Medulla oblongata (tissue), 1 donor: Measurements from ENCODE around the gene OTOP3.
"Not testable (repeated sequence)": the region's sequence is repeated elsewhere in the genome, so short reads cannot be mapped to it uniquely, and the experiment has no call there.

ENCODE experiments used
- DNase-seq: peaks from one replicate; pipeline ENCODE4 v3.0.0-alpha.2; 2015; ENCODE audit errors: extremely low spot score

Gene OTOP3

DNA sequence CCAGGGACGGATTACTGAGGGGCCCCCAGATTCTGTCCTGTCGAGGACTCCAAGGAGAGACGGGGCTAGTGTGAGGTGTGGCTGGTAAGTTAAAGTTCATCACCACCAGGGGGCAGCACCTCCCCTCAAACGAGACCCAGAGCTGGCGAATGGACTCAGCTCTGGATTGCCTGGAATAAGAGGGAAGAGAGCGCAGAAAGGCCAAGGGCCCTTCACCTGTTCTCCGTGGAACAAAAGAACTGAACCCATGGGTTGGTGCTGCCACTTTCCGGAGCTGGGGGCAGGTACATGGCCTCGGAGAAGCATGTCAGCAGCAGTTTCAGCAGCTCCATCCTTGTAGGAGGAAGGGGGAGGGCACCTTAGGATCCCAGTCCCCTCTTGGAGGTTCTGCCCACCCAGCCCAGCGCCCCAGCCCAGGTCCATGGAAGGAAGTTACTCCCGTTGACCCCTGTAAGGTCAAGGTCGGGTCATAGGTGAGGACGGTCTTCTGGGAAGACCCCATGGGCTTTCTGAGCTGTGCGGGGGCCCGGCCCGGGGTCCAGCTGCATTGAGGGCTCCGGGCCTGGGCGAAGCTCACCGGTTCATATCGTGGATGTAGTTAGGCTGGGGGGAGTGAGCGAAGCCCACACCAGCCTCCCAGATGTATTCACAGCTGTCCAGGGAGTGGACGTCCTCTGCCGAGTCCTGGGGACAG, 26.1 kb downstream of the OTOP3 start:
- DNase-seq, result peak; percentile 95

DNA sequence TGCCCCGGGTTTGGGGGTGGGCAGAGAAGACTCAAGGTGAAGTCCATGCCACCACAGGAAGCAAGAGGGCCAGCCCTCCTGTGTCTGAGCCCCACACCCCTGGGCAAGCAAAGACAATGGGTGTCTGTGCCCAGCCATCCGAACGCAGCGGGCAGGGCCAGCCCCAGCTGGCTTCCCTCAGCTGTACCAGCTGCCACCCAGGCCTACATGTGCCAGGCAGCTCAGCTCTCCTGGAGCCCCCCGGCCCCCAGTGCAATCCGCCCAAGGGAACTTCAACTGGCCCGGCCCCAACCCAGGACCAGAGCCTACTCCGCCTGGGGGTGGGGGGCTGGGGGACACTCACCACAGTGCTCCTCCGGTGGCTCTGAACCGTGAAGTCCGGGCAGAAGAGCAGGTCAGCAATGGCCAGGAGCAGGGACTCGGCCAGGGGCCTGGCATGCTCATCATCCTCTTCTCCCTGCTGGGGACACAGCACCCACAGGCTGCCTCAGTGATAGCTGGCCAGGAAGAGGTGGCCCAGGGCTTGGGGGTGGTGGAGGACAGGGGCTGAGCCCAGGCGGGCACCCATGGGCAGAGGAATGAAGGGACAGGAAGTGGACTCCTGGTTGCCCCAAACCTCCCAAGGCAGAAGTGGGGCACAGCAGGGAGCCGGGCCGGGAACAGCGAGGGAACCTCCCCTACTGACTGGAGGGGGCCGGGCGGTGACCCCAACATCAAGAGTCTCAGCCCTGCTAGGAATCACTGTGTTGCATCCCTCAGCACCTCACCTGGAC, 27.1 kb downstream of the OTOP3 start:
- peak; percentile 81 for DNase-seq

DNA sequence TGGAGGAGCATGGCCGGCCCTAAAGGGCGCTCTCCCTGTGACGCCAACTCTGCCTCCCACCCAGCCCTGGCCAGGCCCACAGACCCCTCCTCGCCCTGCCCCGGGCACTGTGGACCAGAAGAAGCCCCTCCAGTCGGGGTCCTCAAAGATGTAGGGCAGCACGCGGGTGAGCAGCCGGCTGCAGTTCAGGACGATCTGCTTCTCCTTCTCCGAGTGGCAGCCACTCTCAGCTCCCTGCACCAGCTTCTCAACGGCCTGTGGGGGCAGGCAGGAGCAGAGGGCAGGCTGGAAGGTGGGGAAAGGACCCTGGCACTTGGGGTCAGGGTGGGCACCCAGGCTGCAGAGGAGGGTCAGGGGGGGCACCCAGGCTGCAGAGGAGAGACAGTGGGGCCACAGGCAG, 28.0 kb downstream of the OTOP3 start:
- DNase-seq, result no peak

DNA sequence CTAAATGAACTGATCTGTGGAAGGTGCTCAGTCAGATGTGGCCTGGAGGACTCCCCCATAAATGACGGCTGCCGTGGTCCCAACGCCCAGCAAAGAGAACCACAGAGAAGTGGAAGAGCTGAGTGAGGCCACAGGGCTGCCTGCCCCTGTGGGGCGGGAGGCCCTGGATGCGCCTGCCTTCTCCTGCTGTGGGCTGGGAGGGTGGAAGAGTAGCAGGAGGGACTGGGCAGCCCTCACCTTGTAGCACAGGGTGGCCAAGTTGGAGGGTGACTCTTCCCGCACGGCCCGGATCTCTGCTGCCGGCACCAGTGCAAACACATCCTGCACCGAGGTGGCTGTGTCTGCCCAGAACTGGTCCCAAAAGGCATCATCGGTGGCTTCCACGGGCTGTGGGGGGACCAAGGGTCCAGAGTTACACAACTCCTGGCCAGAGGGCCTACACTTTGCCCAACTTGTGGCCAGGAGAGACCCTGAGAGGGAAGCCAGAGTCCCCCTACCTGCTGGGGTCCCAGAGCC, 28.6 kb downstream of the OTOP3 start:
- no peak for DNase-seq

DNA sequence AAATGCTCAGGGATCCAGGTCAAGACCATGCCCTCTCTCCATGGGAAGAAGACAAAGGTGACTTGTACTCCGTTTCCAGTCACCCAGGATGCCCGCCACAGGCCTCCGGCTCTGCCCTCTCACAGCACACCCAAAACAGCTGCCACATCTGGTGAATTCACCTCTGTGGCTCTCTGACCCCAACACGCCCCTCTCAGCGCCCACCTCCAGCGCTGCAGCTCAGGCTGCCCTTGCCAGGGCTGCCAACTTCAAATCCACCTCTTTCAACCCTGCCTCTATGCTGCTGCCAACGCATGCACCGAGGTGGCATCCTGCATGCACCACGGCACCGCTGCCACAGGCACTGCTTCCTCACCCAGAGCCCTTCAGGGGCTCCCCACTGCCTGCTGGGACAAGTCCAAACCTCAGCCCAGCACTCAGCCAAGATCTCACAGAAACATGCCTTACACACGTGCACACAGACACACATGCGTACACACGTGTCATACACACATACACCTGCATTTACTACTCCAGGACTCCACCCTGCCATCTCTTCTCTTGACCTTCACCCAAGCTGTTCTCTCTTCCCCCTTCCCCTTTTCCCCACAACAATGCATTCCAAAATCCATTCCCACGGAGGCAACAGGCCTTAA, 29.4 kb downstream of the OTOP3 start:
- no peak for DNase-seq

DNA sequence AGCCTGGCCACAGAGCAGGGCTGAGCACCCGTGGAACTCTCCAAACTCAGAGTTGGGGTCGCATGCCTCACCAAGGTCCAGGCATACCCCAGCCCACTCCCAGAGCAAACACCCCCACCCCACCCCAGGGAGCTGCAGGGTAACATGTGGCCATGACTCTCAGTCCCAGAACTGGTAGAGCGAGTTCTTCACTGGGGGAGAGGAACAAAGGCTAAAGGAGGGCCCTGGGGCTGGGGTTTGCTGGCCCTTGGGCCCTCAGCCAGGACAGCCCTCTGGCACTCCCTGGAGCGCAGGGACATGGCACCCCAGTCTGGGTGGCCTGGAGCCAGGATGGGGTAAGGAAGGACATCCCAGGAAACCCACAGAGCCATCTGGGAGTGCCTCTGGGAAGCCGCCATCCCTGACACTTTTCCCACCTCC, 32.7 kb downstream of the OTOP3 start:
- no peak for DNase-seq

DNA sequence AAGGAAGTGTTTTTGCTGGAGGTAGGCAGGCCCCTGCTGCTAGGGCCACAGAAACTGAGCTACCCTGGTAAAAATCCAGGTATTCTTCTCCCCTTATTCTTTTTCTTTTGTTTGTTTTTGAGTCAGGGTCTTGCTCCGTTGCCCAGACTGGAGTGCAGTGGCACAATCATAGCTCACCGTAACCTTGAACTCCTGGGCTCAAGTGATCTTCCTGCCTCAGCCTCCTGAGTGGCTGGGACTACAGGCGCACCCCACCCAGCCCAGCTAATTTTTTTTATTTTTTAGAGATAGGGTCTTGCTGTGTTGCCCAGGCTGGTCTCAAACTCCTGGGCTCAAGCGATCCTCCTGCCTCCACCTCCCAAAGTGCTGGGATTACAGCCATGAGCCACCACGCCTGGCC, 33.8 kb downstream of the OTOP3 start:
- not testable (repeated sequence) for DNase-seq

DNA sequence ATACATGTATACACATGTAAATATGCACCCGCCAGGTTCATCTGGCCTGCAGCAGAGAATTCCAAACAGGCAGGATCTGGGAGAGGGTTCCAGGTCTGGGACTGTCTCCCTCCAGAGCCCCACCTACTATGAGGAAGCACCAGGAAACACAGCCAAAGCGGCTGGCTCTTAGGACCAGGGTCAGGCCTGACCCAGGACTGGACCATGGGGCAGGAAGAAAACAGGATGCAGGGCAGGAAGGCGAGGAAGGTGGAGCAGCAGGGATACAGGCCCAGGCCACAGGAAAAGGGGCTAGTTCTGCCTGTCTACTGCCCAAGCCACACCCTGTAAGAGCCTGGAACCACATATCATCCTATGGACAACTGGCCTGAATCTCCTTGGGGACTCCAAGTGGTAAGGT, 34.7 kb downstream of the OTOP3 start:
- DNase-seq, result no peak

DNA sequence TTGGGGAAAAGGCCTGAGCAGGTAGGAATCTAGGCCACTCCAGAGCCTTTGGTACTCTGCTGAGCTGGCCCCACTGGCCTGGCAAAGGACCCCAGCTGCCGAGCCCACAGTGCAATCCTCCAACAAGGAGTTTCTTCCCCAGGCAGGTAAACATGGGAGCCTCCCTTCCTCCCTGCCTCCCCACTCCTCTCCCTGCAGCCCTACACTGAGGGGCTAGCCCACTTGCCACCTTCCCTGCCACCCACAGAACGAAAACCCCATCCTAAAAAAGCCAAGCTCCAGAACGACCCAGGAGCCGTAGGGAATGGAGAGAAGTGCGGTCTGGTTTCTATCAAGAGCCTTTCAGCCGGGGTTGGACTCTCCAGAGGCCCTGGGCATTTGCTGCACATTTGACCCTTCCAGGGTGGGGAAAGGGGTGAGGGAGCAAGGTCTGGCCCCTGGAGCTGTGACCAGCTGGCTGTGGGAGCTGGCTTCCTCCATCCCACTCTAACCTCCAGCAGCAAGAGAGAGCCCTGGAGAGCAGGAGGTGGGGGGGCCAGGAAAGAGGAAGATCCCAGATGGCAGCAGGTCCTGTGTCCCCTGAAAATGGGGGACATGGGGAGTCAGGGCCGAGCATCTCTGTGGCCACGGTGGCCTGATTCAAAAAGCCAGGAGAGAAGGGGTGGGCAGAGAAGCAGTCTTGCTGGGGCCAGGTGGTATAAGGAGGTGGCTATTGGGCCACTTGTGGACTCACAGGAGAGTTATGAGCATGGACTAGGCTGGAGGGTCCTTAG, 35.6 kb downstream of the OTOP3 start:
- no peak for DNase-seq

DNA sequence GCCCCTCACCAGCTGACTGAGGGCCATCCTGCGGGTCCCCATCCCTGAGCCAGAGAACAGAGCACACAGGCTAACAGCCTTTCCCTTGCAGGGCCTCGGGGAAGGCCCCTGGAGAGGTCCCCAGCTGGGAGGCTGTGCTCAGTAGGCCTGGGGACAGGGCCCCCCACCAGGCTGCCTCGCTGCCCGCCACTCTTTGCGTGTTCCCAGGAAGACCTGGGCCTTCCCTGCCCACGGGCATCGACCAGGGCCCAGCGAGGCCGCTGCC, 36.1 kb downstream of the OTOP3 start:
- no peak for DNase-seq

DNA sequence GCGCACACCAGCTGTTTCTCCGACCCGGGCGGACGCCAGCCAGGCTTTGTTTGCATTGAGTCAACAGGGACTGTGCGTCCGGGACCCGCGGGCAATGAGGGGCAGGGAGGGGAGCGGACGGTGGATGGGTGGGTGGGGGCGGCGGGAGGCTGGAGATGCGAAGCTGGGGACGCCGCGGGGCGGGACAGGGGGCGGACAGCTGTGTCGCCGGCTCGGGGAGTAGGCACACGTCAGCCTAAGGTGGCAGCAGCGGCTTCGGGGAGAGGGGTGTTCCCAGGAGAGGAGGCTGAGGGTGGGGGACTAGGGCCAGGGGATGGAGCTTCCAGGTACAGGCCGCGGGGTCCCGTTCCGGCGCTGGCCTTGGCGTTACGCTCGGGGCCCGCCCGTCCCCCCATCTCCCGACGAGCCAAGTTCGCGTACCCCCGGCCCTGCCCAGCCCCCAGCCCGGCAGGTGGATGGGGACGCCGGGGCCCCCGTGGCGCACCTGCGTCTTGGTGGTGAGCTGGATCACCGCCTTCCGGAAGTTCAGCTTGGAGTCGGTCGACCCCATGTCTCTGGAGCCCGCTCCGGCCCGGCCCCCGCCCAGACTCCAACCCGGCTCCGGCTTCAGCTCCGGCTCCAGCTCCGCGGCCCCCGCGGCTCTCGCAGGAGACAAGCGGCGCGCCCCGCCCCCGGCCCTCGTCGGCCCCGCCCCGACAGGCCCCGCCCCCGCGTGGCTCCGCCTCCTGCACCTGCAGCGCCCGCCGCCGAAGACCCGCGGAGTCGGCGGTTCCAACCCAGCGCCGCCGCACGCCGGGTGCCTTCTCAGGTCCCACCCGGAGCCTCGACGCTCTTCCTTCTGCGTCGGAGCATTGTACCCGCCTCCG, 36.6 kb downstream of the OTOP3 start, which contains the start of gene HID1:
TSS of gene HID1 (minus strand) at position 653 of the 866 bp plus-strand sequence. CDS start at position 550, 103 bp downstream.
- peak; percentile 51 for DNase-seq

DNA sequence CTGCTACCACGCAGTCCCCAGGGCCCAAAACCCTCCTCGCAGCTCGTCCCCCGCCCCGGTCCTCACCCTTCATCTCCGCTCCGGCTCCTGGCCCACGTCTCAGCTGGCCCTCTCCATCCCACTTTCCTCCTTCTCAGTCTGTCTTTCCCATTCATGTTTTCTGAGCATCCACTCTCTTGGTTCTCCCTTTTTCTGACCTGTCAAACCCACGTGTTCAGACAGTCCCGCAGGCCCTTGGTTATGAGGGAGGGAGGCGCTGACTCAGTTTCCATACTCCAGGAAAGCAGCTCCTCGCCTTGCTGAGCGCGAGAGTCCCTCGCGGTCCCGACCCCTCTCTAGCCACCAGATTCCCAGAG, 37.3 kb downstream of the OTOP3 start:
- no peak for DNase-seq

DNA sequence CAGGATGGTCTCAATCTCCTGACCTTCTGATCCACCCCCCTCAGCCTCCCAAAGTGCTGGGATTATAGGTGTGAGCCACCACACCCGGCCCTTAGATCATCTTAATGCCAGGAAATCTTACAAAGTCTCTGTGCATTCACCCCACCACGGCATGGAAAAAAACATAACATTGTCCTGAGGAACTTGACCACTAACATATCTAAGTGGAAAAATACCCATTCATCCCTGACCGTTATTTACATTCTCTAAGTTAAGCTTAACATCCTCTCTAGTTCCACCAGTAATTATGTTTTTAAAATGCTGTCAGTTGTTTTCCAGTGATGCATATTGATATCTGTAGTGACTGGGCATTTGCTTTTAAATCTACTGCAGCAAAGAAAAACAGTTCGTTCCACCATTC, 40.2 kb downstream of the OTOP3 start:
- no peak for DNase-seq

DNA sequence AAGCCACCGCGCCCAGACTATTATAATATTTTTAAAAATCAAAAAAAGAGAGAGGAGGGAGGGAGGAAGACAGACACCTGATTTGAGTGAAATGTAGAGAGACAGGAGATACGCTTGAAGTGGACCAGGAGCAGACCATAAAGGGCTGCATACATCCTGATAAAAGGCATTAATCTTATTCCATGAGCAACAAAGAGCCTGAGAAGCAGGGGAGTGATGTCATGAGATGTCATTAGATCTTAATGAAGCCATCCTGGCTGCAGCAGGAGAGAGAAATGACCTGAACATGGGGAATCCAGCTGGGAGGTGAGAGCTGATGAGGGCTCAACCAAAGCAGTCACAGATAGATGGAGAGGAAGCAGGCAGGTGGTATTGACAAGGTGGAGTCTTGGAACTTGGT, 42.1 kb downstream of the OTOP3 start:
- no peak for DNase-seq

DNA sequence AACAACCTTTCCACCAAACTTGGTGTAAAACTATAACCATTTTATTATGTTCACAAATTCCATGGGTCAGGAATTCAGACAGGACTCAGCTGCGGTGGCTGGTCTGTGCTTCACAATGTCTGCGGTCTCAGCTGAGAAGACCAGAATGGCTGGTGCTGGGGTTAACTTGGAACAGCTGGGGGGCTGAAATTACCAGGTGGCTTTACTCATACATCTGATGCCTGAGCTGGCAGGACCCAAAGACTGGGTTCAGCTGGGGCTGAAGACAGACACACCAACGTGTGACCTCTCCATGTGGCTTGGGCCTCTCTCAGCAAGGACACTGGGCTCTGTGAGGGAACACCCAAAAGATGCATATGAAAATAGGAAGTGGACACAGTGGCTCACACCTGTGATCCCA, 42.5 kb downstream of the OTOP3 start:
- DNase-seq, result no peak

DNA sequence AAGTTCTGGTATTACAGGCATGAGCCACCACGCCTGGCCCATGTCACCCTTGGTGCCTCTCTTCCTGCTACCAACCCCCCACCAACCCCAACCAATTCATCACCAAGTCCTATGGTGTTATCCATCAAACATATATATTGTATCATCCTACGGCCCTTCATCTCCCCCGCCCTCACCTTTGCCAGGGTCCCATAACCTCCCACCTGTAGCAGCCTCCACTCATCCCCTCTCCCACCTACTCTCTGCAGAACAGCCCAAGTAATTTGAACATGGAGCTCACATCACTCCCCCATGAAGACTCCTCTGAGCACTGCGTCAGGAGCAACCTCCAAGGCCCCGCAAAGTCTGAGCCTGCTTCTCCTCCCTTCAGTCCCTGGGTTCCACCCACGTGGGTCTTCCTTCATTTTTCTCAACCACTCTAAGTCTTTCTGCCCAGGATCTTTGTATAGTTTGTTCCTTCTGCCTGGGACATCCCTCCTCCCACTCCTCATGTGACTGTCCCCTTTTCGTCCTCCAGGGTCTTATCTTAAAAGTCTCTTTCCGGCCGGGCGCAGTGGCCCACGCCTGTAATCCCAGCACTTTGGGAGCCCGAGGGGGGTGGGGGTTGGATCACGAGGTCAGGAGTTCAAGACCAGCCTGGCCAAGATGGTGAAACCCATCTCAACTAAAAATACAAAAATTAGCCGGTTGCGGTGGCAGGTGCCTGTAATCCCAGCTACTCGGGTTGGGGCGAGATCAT, 43.9 kb downstream of the OTOP3 start:
- DNase-seq, result no peak

DNA sequence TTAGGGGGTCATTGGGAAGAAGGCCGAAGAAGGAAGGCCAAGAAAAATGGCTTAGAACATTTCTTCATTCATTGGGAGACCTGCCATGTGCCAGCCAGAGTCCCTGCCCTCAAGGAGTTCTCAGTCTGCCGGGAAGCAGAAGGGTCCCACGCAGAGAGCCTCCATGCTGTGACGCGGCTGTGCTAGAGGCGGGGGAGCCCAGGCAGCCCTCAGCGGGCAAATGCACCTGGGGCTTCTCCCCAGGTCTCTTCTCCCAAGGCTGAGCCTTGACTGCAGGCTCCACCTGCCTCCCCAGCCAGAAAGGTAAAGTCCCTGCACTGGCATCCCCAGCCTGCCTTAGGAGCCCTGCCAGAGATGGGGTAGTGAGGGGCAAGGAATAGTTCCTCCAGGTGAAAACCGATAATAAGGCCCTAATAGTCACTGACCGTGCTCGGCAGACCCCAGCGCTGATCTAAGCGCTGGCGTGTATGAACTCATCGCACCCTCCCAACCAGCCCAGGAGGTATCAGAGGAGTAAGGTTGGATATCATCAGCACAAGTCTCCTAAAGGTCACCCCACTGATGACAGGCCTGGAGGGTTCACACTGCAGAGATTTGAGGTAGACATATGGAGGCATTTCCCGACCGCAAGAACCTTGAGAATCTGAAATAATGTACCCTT, 45.8 kb downstream of the OTOP3 start:
- no peak for DNase-seq

DNA sequence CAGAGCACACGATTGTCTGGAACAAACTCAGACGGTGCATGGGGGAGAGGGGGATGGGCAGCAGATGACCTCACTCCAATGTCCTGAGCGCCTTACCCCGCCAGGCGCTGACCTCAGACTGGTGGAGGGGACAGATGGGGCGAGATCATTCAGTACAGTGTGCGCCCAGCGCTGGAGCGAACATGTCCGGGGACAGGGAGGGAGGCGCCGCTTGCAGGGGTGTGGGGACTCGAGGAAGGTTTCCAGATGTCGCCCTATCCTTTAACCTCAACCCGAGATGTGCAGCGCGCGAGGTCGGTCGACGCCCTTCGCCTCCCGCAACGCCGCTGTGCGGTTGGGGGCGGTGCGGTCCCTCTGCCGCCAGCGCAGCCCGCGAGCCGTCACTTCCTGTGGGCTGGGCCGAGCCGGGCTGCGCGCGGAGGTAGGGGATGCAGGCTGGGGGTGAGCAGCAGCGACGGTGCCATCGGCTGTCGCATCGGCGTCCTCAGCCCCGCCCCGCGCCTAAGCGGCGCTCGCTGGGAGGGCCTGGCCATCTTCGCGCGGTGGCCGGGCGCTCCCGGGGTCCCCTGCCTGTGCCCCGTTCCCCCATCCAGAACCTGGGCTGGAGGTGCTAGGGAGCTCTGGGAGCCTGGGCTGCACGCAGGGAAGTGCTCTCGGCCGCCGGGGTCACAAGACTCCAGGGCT, 46.4 kb downstream of the OTOP3 start:
- peak; percentile 88 for DNase-seq

DNA sequence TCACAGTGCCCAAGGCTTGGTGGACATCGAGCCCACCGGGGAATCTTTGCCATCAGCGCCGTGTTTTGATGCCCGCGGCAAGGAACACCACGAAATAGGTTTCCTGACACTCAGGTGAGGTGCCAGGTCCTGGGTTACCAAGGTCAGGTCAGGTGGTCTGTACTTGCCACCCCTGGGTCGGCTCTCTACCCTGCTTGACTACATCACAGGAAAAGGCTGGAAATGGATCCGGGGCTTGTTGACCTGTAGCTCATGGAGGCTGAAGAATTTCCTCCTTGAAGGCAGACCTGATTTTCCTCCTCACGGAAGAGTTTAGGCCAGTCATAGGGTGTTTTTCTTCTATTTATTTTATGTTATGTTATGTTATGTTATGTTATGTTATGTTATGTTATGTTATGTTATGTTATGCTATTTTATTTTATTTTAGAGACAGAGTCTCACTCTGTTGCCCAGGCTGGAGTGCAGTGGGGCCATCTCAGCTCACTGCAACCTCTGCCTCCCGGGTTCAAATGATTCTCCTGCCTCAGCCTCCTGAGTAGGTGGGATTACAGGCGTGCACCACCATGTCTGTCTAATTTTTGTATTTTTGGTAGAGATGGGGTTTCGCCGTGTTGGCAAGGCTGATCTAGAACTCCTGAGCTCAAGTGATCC, 47.1 kb downstream of the OTOP3 start:
- not testable (repeated sequence) for DNase-seq
